ENCODE results near the gene OR52E2. TPM values are rescaled to one million over a fixed set of nuclear protein-coding genes. Genes with fewer than 3 reads are reported as not detected.

The OR52E2 gene
- polyA plus RNA-seq, 1 donor (not counting 4 experiments of a cell fraction or from before 2014, with no cell fraction given): not detected

- no peak overlapping the region for H2AFZ ChIP-seq (ENCODE audit: control insufficient read depth, low read length)
- dilution Hi-C loops (cut with MboI; ENCODE audit: extremely low pct_ligation_motif_present, low sequenced_read_pairs): no loop called here
- no peak overlapping the region for H3K9ac ChIP-seq (ENCODE audit: control insufficient read depth, extremely low read depth, insufficient read depth, low read length)
- no peaks in the 10 kb centered on the region for H3K36me3 ChIP-seq (ENCODE audit: control insufficient read depth in 2 of 2, extremely low read depth in 1 of 2, insufficient read depth in 2 of 2, low read length in 2 of 2)
- DNase-seq (ENCODE audit: low read depth, low spot score) (no peak), FAIRE-seq (no peak)
- H3K79me2 ChIP-seq (ENCODE audit: control insufficient read depth, insufficient read depth, low read length): no peaks in the 10 kb centered on the region
- TF ChIP-seq CTCF (optimal IDR thresholded peaks at IDR 0.05 in 1 of 3, IDR thresholded peaks at IDR 0.05 in 1 of 3, conservative IDR thresholded peaks at IDR 0.05 in 1 of 3; ENCODE audit: extremely low read depth in 1 of 3, insufficient read depth in 2 of 3, low read length in 3 of 3): no peak
- TF ChIP-seq EZH2 (IDR thresholded peaks at IDR 0.05; ENCODE audit: low read length): no peak
- no peaks in the 10 kb centered on the region for H4K20me1 ChIP-seq (ENCODE audit: control insufficient read depth, extremely low read depth, insufficient read depth, low read length)
- H3K4me2 ChIP-seq (ENCODE audit: control insufficient read depth, extremely low read depth, insufficient read depth, low read depth, low read length): no peak overlapping the region
- no peak overlapping the region for H3K4me3 ChIP-seq (ENCODE audit: control insufficient read depth in 2 of 3, extremely low read depth in 1 of 3, insufficient read depth in 2 of 3, low read depth in 1 of 3, low read length in 3 of 3)
- H3K27ac ChIP-seq (ENCODE audit: control insufficient read depth, insufficient read depth, low read length): no peak overlapping the region
- no peaks in the 10 kb centered on the region for H3K27me3 ChIP-seq (ENCODE audit: control insufficient read depth, extremely low read depth, insufficient read depth, low read length)
- H3K9me1 ChIP-seq (ENCODE audit: control insufficient read depth, extremely low read depth, insufficient read depth, low read length): no peaks in the 10 kb centered on the region
- H3K9me3 ChIP-seq (ENCODE audit: control insufficient read depth, low read depth, low read length): no peaks in the 10 kb centered on the region
- no peaks in the 10 kb centered on the region for H3K4me1 ChIP-seq (ENCODE audit: control insufficient read depth, extremely low read depth, insufficient read depth, low read length)
These were observed 12.4 kb upstream of the OR52E2 start for GRCh38 chr11:5071799-5072198.

GRCh38 chr11:5069272-5069671, 9.8 kb upstream of the OR52E2 start, which contains the start of gene OR52E1:
OR52E1 (plus strand) TSS chr11:5069572.
- Histone ChIP-seq H3K9me3 (ENCODE audit: control insufficient read depth, low read depth, low read length) (no peaks in the 10 kb centered on the region), H4K20me1 (ENCODE audit: control insufficient read depth, extremely low read depth, insufficient read depth, low read length) (no peaks in the 10 kb centered on the region), H3K4me1 (ENCODE audit: control insufficient read depth, extremely low read depth, insufficient read depth, low read length) (no peaks in the 10 kb centered on the region), H3K27me3 (ENCODE audit: control insufficient read depth, extremely low read depth, insufficient read depth, low read length) (no peaks in the 10 kb centered on the region), H3K27ac (ENCODE audit: control insufficient read depth, insufficient read depth, low read length) (no peak within 1 kb of the TSS), H3K9ac (ENCODE audit: control insufficient read depth, extremely low read depth, insufficient read depth, low read length) (no peak within 1 kb of the TSS), H2AFZ (ENCODE audit: control insufficient read depth, low read length) (no peak within 1 kb of the TSS), H3K4me3 (ENCODE audit: control insufficient read depth in 2 of 3, extremely low read depth in 1 of 3, insufficient read depth in 2 of 3, low read depth in 1 of 3, low read length in 3 of 3) (no peak within 1 kb of the TSS), H3K36me3 (ENCODE audit: control insufficient read depth in 2 of 2, extremely low read depth in 1 of 2, insufficient read depth in 2 of 2, low read length in 2 of 2) (no peaks in the 10 kb centered on the region), H3K79me2 (ENCODE audit: control insufficient read depth, insufficient read depth, low read length) (no peaks in the 10 kb centered on the region), H3K4me2 (ENCODE audit: control insufficient read depth, extremely low read depth, insufficient read depth, low read depth, low read length) (no peak within 1 kb of the TSS), H3K9me1 (ENCODE audit: control insufficient read depth, extremely low read depth, insufficient read depth, low read length) (no peaks in the 10 kb centered on the region)
- no peak for DNase-seq (ENCODE audit: low read depth, low spot score)
- dilution Hi-C loops (cut with MboI; ENCODE audit: extremely low pct_ligation_motif_present, low sequenced_read_pairs): no loop called here
- no peak for FAIRE-seq
- TF ChIP-seq EZH2 (IDR thresholded peaks at IDR 0.05; ENCODE audit: low read length) (no peak), CTCF (optimal IDR thresholded peaks at IDR 0.05 in 1 of 3, IDR thresholded peaks at IDR 0.05 in 1 of 3, conservative IDR thresholded peaks at IDR 0.05 in 1 of 3; ENCODE audit: extremely low read depth in 1 of 3, insufficient read depth in 2 of 3, low read length in 3 of 3) (no peak)

Measured in keratinocyte (primary cell).